Esophagus muscularis mucosa (tissue), 4 donors: ENCODE data around the gene CPNE5.

Experiments
- EP300 ChIP-seq: sonication (generic); formaldehyde crosslinking; IDR thresholded peaks from one replicate; pipeline ENCODE4 v1.6.1; 2017; ENCODE audit warnings: antibody characterized with exemption
- POLR2A ChIP-seq: fragments of 450-650 bp; IDR thresholded peaks from one replicate; pipeline ENCODE4 v1.6.1; 2017; ENCODE audit warnings: antibody characterized with exemption, moderate library complexity, mild to moderate bottlenecking, low read depth
- POLR2AphosphoS5 ChIP-seq, 2 donors: sonication (generic); formaldehyde crosslinking; IDR thresholded peaks; one replicate each; pipeline ENCODE4 v1.6.1; 2017; ENCODE audit warnings: antibody characterized with exemption in 2 of 2
- TF ChIP-seq, protein P1 (sequence below), 3 experiments: fragments of 200-600 bp in 2 of 3; fragments of 450-650 bp in 1 of 3; sonication (generic) in 2 of 3; IDR thresholded peaks; one replicate each; pipeline ENCODE4 v1.5.1; 2017 to 2019; ENCODE audit warnings: antibody characterized with exemption in 3 of 3, mild to moderate bottlenecking in 2 of 3, moderate library complexity in 1 of 3

DNA sequence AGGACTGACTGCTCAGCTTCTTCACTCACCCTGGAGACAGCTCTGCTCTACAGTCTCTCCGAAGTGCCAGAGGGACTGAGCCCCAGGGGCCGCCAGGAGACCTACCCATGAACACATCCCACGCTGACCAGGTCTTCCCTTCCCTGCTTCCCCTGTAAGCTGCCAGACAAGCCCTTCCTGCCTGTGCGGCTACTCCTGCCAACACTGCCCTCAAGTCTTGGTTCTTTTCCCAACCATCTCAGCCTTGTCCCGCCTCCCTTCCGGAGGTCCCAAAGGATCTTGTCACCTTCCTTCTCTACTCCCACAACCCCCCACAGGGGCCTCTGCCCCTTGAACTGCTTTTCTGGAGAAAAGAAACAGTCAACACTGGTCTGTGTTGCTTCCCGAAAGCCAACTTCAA, 15.0 kb downstream of the CPNE5 start:
- no peak for TF ChIP-seq POLR2A
- TF ChIP-seq, protein P1, sequence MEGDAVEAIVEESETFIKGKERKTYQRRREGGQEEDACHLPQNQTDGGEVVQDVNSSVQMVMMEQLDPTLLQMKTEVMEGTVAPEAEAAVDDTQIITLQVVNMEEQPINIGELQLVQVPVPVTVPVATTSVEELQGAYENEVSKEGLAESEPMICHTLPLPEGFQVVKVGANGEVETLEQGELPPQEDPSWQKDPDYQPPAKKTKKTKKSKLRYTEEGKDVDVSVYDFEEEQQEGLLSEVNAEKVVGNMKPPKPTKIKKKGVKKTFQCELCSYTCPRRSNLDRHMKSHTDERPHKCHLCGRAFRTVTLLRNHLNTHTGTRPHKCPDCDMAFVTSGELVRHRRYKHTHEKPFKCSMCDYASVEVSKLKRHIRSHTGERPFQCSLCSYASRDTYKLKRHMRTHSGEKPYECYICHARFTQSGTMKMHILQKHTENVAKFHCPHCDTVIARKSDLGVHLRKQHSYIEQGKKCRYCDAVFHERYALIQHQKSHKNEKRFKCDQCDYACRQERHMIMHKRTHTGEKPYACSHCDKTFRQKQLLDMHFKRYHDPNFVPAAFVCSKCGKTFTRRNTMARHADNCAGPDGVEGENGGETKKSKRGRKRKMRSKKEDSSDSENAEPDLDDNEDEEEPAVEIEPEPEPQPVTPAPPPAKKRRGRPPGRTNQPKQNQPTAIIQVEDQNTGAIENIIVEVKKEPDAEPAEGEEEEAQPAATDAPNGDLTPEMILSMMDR (IDR thresholded peaks at IDR 0.05): no peak
- no peak for TF ChIP-seq EP300
- no peak for TF ChIP-seq POLR2AphosphoS5 (IDR thresholded peaks at IDR 0.05)
